Measurements from ENCODE around the gene SBDS.
"Not testable (repeated sequence)": the region's sequence is repeated elsewhere in the genome, so short reads cannot be mapped to it uniquely, and the experiment has no call there.

DNA sequence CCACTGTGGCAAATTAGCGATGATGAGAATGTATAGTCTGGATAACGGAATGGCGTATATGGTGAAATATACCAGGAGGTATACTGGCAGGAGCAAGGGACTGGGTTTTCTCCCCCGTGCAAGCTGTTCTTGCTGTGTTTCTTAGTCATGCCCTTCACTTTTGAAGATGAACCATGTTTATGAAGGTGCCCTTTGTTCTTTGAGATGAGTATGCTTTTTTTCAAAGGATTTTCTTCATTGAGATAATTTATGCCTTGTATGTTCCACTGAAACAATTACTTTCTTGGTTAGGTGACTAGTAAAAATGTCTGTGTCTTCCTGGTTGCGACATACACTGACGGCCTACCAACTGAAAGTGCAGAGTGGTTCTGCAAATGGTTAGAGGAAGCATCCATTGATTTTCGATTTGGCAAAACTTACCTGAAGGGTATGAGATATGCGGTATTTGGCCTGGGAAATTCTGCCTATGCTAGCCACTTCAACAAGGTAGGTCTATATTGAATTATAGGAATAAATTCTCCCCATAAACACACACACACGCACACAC is 18.8 kb upstream of the SBDS start:
- TF ChIP-seq POLR2A, EP300 (IDR thresholded peaks at IDR 0.05): not testable (repeated sequence)
- TF ChIP-seq, protein P1, sequence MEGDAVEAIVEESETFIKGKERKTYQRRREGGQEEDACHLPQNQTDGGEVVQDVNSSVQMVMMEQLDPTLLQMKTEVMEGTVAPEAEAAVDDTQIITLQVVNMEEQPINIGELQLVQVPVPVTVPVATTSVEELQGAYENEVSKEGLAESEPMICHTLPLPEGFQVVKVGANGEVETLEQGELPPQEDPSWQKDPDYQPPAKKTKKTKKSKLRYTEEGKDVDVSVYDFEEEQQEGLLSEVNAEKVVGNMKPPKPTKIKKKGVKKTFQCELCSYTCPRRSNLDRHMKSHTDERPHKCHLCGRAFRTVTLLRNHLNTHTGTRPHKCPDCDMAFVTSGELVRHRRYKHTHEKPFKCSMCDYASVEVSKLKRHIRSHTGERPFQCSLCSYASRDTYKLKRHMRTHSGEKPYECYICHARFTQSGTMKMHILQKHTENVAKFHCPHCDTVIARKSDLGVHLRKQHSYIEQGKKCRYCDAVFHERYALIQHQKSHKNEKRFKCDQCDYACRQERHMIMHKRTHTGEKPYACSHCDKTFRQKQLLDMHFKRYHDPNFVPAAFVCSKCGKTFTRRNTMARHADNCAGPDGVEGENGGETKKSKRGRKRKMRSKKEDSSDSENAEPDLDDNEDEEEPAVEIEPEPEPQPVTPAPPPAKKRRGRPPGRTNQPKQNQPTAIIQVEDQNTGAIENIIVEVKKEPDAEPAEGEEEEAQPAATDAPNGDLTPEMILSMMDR (IDR thresholded peaks at IDR 0.05), result not testable (repeated sequence)
